SK-N-MC (cell line): ENCODE measurements around the gene EPN2.

Experiments used
- EZH2 ChIP-seq: fragments of 200-600 bp; sonication (generic); IDR thresholded peaks from one replicate; pipeline ENCODE4 v1.6.1; 2017; ENCODE audit warnings: antibody characterized with exemption
- POLR2AphosphoS5 ChIP-seq: IDR thresholded peaks from 2 replicates; pipeline ENCODE4 v1.6.1; 2012; ENCODE audit warnings: mild to moderate bottlenecking, low read depth, low read length, borderline replicate concordance

- no peak for TF ChIP-seq POLR2AphosphoS5
- no peak for TF ChIP-seq EZH2
Measured at GRCh38 chr17:19264681-19265080, 27.5 kb downstream of the EPN2 start.
